HepG2 (cell line): ENCODE measurements around the gene NDUFS7. TPM values are rescaled to one million over a fixed set of nuclear protein-coding genes. Genes with fewer than 3 reads are reported as not detected.
A peak's percentile ranks its signal among the peaks of the same experiment; 100 is the strongest.

Experiments
- ARNT2 ChIP-seq: sonication (generic); formaldehyde crosslinking; IDR thresholded peaks from 2 replicates; pipeline ENCODE4 v1.8.0; 2022; ENCODE audit warnings: mild to moderate bottlenecking, low read depth, missing genetic modification reagents, moderate library complexity
- ATF7 ChIP-seq, 2 experiments: fragments of 450-650 bp in 1 of 2; sonication (generic) in 1 of 2; formaldehyde crosslinking in 1 of 2; IDR thresholded peaks; 2 replicates each; pipeline versions ENCODE4 v1.4.0 to v1.6.1; 2016 to 2020; ENCODE audit warnings: antibody characterized with exemption in 1 of 2, mild to moderate bottlenecking in 1 of 2, missing genetic modification reagents in 1 of 2
- ELK4 ChIP-seq: sonication (generic); formaldehyde crosslinking; IDR thresholded peaks from 2 replicates; pipeline ENCODE4 v1.9.0; 2021; ENCODE audit warnings: missing genetic modification reagents, borderline replicate concordance
- GMEB2 ChIP-seq: IDR thresholded peaks from 2 replicates; pipeline ENCODE4 v1.6.1; 2016; ENCODE audit warnings: missing biosample characterization, missing genetic modification reagents, low read depth
- HNRNPK ChIP-seq: fragments of 200-400 bp; formaldehyde crosslinking; IDR thresholded peaks from 2 replicates; pipeline ENCODE4 v1.6.1; 2018; ENCODE audit warnings: low read length, low read depth, moderate library complexity, mild to moderate bottlenecking; ENCODE audit not compliant: poor library complexity, severe bottlenecking
- IKZF4 ChIP-seq: sonication (generic); formaldehyde crosslinking; IDR thresholded peaks from 2 replicates; pipeline ENCODE4 v1.5.1; 2020; ENCODE audit warnings: borderline replicate concordance, mild to moderate bottlenecking, low read depth, missing genetic modification reagents; ENCODE audit errors: not compliant biosample characterization
- NR2F1 ChIP-seq, 2 experiments: fragments of 450-650 bp in 1 of 2; formaldehyde crosslinking in 1 of 2; IDR thresholded peaks; 2 replicates each; pipeline versions ENCODE4 v1.5.0 to v1.6.1; 2016 to 2020; ENCODE audit warnings: mild to moderate bottlenecking in 1 of 2, missing compliant biosample characterization in 1 of 2, missing genetic modification reagents in 1 of 2, moderate library complexity in 1 of 2
- SALL1 ChIP-seq: sonication (generic); formaldehyde crosslinking; IDR thresholded peaks from 2 replicates; pipeline ENCODE4 v1.8.0; 2022; ENCODE audit warnings: mild to moderate bottlenecking, missing genetic modification reagents
- TBX2 ChIP-seq: sonication (generic); formaldehyde crosslinking; IDR thresholded peaks from 2 replicates; pipeline ENCODE4 v1.5.0; 2020; ENCODE audit warnings: missing genetic modification reagents, mild to moderate bottlenecking, borderline replicate concordance
- ZBTB40 ChIP-seq, 2 experiments: fragments of 450-650 bp in 1 of 2; sonication (generic) in 1 of 2; formaldehyde crosslinking in 1 of 2; IDR thresholded peaks; 2 replicates each; pipeline versions ENCODE4 v1.6.1 to v1.8.0; 2016 to 2022; ENCODE audit warnings: antibody characterized with exemption in 1 of 2, mild to moderate bottlenecking in 1 of 2, missing genetic modification reagents in 1 of 2
- ZNF44 ChIP-seq: sonication (generic); formaldehyde crosslinking; IDR thresholded peaks from 2 replicates; pipeline ENCODE4 v1.5.1; 2020; ENCODE audit warnings: mild to moderate bottlenecking, missing genetic modification reagents
- ZNF460 ChIP-seq: sonication (generic); formaldehyde crosslinking; IDR thresholded peaks from 2 replicates; pipeline ENCODE4 v1.5.1; 2020; ENCODE audit warnings: missing genetic modification reagents, mild to moderate bottlenecking, borderline replicate concordance
- ZNF616 ChIP-seq: sonication (generic); formaldehyde crosslinking; IDR thresholded peaks from 2 replicates; pipeline ENCODE4 v1.5.0; 2020; ENCODE audit warnings: low read depth, mild to moderate bottlenecking, missing genetic modification reagents
- ZSCAN31 ChIP-seq: sonication (generic); formaldehyde crosslinking; IDR thresholded peaks from 2 replicates; pipeline ENCODE4 v1.5.0; 2020; ENCODE audit warnings: low read depth, mild to moderate bottlenecking, missing genetic modification reagents
- polyA plus RNA-seq, 8 experiments: library from polyadenylated mRNA; depleted of rRNA in 3 of 8; stranded (reverse) in 7 of 8; unstranded in 1 of 8; fragments of >200 nt; fragmentation: Illumina TruSeq in 4 of 8; extraction: Trizol in 4 of 8; gene quantifications; 2 replicates each; pipeline versions ENCODE4 v1.2.1 to v1.2.3, GENCODE V29; 2011 to 2016; ENCODE audit warnings: low read depth in 4 of 8, missing spikeins in 1 of 8, mixed read lengths in 1 of 8; ENCODE audit not compliant: insufficient read depth in 1 of 8
- total RNA-seq, 5 experiments: library from RNA; depleted of rRNA; stranded (reverse); fragments of >200 nt; fragmentation: Illumina TruSeq; extraction: Trizol; gene quantifications; 2 replicates each; pipeline ENCODE4 v1.2.3, GENCODE V29; 2016; ENCODE audit warnings: low read depth in 1 of 5

Gene NDUFS7
- total and polyA plus RNA-seq, 2 of the 13 experiments (the other 11 are each of a cell fraction or from before 2014, with no cell fraction given), result 34.3 to 66.9 TPM

GRCh38 chr19:1406774-1407527 lies 23.2 kb downstream of the NDUFS7 start (continued):
- TF ChIP-seq ZNF616 (CRISPR knock-in tag) (no peak), ARNT2 (CRISPR knock-in tag) (peak; percentile 81), NR2F1 (CRISPR knock-in tag; IDR thresholded peaks at IDR 0.05) (no peak), ZBTB40 (IDR thresholded peaks at IDR 0.05) (no peak), ZBTB40 (CRISPR knock-in tag; IDR thresholded peaks at IDR 0.05) (peak; percentile 17; the same call in 1 of the 2 replicates), GMEB2 (CRISPR knock-in tag) (peak; percentile 98), ZNF44 (CRISPR knock-in tag) (no peak), SALL1 (peak; percentile 16; the same call in 1 of the 2 replicates), IKZF4 (peak; percentile 22), ZNF460 (CRISPR knock-in tag) (0 out of 2 replicates have a peak, but pooled peaks have one; percentile 0), ATF7 (IDR thresholded peaks at IDR 0.05) (no peak), ATF7 (CRISPR knock-in tag; IDR thresholded peaks at IDR 0.05) (0 out of 2 replicates have a peak, but pooled peaks have one; percentile 58), ELK4 (CRISPR knock-in tag) (no peak), TBX2 (CRISPR knock-in tag) (peak; percentile 27; the same call in 1 of the 2 replicates), ZSCAN31 (CRISPR knock-in tag) (peak; percentile 70; the same call in 1 of the 2 replicates), HNRNPK (peak; percentile 16)
